Upper lobe of right lung (tissue), 1 donor: ENCODE measurements around the gene FLYWCH2. TPM values are rescaled to one million over a fixed set of nuclear protein-coding genes. Genes with fewer than 3 reads are reported as not detected.
A peak's percentile ranks its signal among the peaks of the same experiment; 100 is the strongest.

ENCODE experiments used
- ATAC-seq: fragments of 200-7000 bp; cut with Tn5 transposase; one replicate; pipeline ENCODE4 v1.9.1; 2020; ENCODE audit warnings: mild to moderate bottlenecking, moderate library complexity
- DNase-seq: peaks from one replicate; pipeline ENCODE4 v3.0.0-alpha.2; 2020
- H3K27ac ChIP-seq: fragments of 200-600 bp; one replicate; pipeline ENCODE4 v1.8.0; 2022
- H3K27me3 ChIP-seq: fragments of 200-600 bp; one replicate; pipeline ENCODE4 v1.8.0; 2022; ENCODE audit warnings: mild to moderate bottlenecking
- H3K36me3 ChIP-seq: fragments of 200-600 bp; one replicate; pipeline ENCODE4 v1.8.0; 2022
- H3K4me1 ChIP-seq: fragments of 200-600 bp; one replicate; pipeline ENCODE4 v1.8.0; 2022
- H3K4me3 ChIP-seq: fragments of 200-600 bp; one replicate; pipeline ENCODE4 v1.8.0; 2022; ENCODE audit warnings: mild to moderate bottlenecking
- H3K9me3 ChIP-seq: fragments of 200-600 bp; one replicate; pipeline ENCODE4 v1.8.0; 2022
- CTCF ChIP-seq: fragments of 200-600 bp; IDR thresholded peaks from one replicate; pipeline ENCODE4 v1.8.0; 2022; ENCODE audit warnings: antibody characterized with exemption
- intact Hi-C: fragments of 100-400 bp; cut with DNase I; formaldehyde crosslinking; loops from one replicate; pipeline ENCODE4 v1.11.0; 2022
- total RNA-seq: library from RNA; stranded (reverse); fragmentation: NEBNext Ultra II Directional; extraction: Animal tissue kit (Norgen Biotek cat#: 25700); gene quantifications from one replicate; pipeline ENCODE4 v1.2.1, GENCODE V29; 2021
- donor health status: DM: no; HTN: yes; CAD: no; lungs with severe emphysema.

FLYWCH2 gene
- total RNA-seq, 1 donor from 2014 or later: 29.0 TPM

- ATAC-seq: no peak
- DNase-seq: peak; percentile 62
- no peak for TF ChIP-seq CTCF
- Histone ChIP-seq H3K4me3 (no peak overlapping the region), H3K27ac (no peak overlapping the region), H3K4me1 (no peaks in the 10 kb centered on the region), H3K36me3 (peaks cover 65% of the 10 kb centered on the region), H3K9me3 (no peaks in the 10 kb centered on the region), H3K27me3 (no peaks in the 10 kb centered on the region)
- intact Hi-C loops: no loop called here
These were observed 50.1 kb downstream of the FLYWCH2 start for GRCh38 chr16:2933136-2933535.

- intact Hi-C loops: no loop called here
- Histone ChIP-seq H3K27me3 (no peaks in the 10 kb centered on the region), H3K9me3 (no peaks in the 10 kb centered on the region), H3K4me3 (no peak overlapping the region), H3K36me3 (peaks cover 71% of the 10 kb centered on the region), H3K4me1 (no peaks in the 10 kb centered on the region), H3K27ac (no peak overlapping the region)
- TF ChIP-seq CTCF: no peak
- DNase-seq (no peak), ATAC-seq (no peak)
These were observed 50.7 kb downstream of the FLYWCH2 start for GRCh38 chr16:2933701-2934100.

GRCh38 chr16:2934450-2934849, 51.4 kb downstream of the FLYWCH2 start:
- DNase-seq (no peak), ATAC-seq (no peak)
- intact Hi-C loops: no loop called here
- H3K36me3 ChIP-seq: peaks cover 78% of the 10 kb centered on the region
- H3K9me3 ChIP-seq: no peaks in the 10 kb centered on the region
- TF ChIP-seq CTCF: no peak
- H3K27me3 ChIP-seq: no peaks in the 10 kb centered on the region
- H3K4me1 ChIP-seq: no peaks in the 10 kb centered on the region
- no peak overlapping the region for H3K27ac ChIP-seq
- H3K4me3 ChIP-seq: no peak overlapping the region

DNA sequence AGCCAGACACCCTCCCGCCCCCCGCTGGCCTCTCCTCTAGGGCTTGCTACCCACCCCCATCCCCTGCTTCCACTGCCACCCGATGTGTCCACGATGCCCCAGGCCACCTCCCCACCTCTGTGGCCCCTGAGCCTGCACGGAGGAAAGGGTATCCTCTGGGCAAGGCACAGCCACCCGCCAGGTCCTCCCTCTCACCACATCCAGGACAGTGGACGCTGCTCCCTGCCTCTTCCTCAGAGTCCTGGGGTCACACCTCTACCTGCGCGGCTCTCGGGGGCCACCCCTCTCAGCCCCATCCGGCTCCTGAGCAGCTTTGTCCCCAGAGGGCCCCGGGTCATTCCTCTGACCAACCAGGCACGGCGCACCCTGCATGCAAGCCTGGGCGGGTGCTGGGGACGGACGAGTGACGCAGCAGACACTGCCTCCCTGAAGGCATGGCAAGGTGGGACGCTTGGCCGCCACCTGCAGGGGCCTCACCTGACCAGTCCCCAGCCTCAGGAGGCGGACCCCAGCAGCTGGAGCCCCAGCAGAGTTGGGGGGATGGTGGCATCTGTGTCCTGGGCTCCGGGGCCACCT, 53.5 kb downstream of the FLYWCH2 start:
- ATAC-seq (no peak), DNase-seq (no peak)
- Histone ChIP-seq H3K27ac (no peak overlapping the region), H3K4me3 (no peak overlapping the region), H3K36me3 (peaks cover 85% of the 10 kb centered on the region), H3K4me1 (no peaks in the 10 kb centered on the region), H3K9me3 (no peaks in the 10 kb centered on the region), H3K27me3 (no peaks in the 10 kb centered on the region)
- intact Hi-C loops: no loop called here
- TF ChIP-seq CTCF: no peak

GRCh38 chr16:2937170-2937569, 54.2 kb downstream of the FLYWCH2 start:
- no peak overlapping the region for H3K4me3 ChIP-seq
- no peaks in the 10 kb centered on the region for H3K9me3 ChIP-seq
- intact Hi-C loops: no loop called here
- H3K27me3 ChIP-seq: no peaks in the 10 kb centered on the region
- no peak for DNase-seq
- H3K36me3 ChIP-seq: peaks cover 87% of the 10 kb centered on the region
- ATAC-seq: peak; percentile 14
- H3K27ac ChIP-seq: no peak overlapping the region
- no peaks in the 10 kb centered on the region for H3K4me1 ChIP-seq
- no peak for TF ChIP-seq CTCF

DNA sequence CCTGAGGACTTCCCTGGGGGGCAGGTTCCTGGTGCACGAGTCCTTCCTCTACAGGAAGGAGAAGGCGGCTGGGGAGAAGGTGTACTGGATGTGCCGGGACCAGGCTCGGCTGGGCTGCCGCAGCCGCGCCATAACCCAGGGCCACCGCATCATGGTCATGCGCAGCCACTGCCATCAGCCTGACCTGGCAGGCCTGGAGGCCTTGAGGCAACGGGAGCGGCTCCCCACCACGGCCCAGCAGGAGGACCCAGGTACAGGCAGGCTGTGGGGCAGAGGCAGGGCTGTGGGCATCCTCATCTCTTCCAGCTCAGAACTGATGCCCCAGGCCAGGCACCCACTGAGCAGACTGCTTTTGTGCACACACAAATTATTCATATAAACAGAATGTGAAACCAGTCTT, 55.2 kb downstream of the FLYWCH2 start:
- TF ChIP-seq CTCF: no peak
- DNase-seq (no peak), ATAC-seq (no peak)
- no peaks in the 10 kb centered on the region for H3K9me3 ChIP-seq
- intact Hi-C loops: no loop called here
- peaks cover 86% of the 10 kb centered on the region for H3K36me3 ChIP-seq
- no peak overlapping the region for H3K27ac ChIP-seq
- no peaks in the 10 kb centered on the region for H3K27me3 ChIP-seq
- no peaks in the 10 kb centered on the region for H3K4me1 ChIP-seq
- H3K4me3 ChIP-seq: no peak overlapping the region
